D721Med (cell line): ENCODE results near the gene GLP2R.

Experiments used
- DNase-seq: peaks from one replicate; pipeline ENCODE4 v3.0.0; 2011; ENCODE audit warnings: low spot score; ENCODE audit not compliant: insufficient read length
- FAIRE-seq: peaks from 2 replicates; lab custom pipeline; 2011; peaks lifted over from hg19 to GRCh38; lab: Jason Lieb, UNC
- CTCF ChIP-seq: IDR thresholded peaks from 2 replicates; pipeline ENCODE4 v1.5.1; 2012; ENCODE audit warnings: mild to moderate bottlenecking, control low read depth; ENCODE audit not compliant: insufficient read depth; ENCODE audit errors: missing control alignments

The GLP2R gene

GRCh38 chr17:9845306-9845705 lies 19.6 kb downstream of the GLP2R start:
- FAIRE-seq (no peak), DNase-seq (no peak)
- TF ChIP-seq CTCF: no peak

GRCh38 chr17:9850151-9850550 lies 24.4 kb downstream of the GLP2R start:
- DNase-seq (no peak), FAIRE-seq (no peak)
- TF ChIP-seq CTCF: no peak

GRCh38 chr17:9854255-9854654 lies 28.5 kb downstream of the GLP2R start:
- DNase-seq: no peak
- no peak for TF ChIP-seq CTCF
- FAIRE-seq: no peak

- FAIRE-seq: no peak
- TF ChIP-seq CTCF: no peak
- DNase-seq: no peak
Observed at GRCh38 chr17:9855036-9855435, 29.3 kb downstream of the GLP2R start.

GRCh38 chr17:9859781-9860180 lies 34.1 kb downstream of the GLP2R start:
- no peak for FAIRE-seq
- DNase-seq: no peak
- TF ChIP-seq CTCF: no peak

- no peak for DNase-seq
- TF ChIP-seq CTCF: no peak
- no peak for FAIRE-seq
Observed at GRCh38 chr17:9860851-9861250, 35.1 kb downstream of the GLP2R start.

- DNase-seq (no peak), FAIRE-seq (no peak)
Observed at GRCh38 chr17:9862220-9862619, 36.5 kb downstream of the GLP2R start.

More at GRCh38 chr17:9862220-9862619, 36.5 kb downstream of the GLP2R start:
- TF ChIP-seq CTCF: no peak
